Caco-2 (cell line): ENCODE results near the gene VSTM2L. TPM values are rescaled to one million over a fixed set of nuclear protein-coding genes. Genes with fewer than 3 reads are reported as not detected.
A peak's percentile ranks its signal among the peaks of the same experiment; 100 is the strongest.

Experiments
- BruUV-seq: library from RNA; stranded (reverse); fragments of 400-500 nt; replicated peaks from 2 replicates; lab custom pipeline; 2021; lab: Mats Ljungman, UMichigan
- CTCF ChIA-PET: fragments of 300-600 bp; sonication (Branson Sonifier 250); formaldehyde crosslinking; loops from one replicate; lab custom pipeline; 2022; ENCODE audit warnings: antibody characterized with exemption; lab: Charles Lee
- POLR2A ChIA-PET: fragments of 300-600 bp; sonication (Branson Sonifier 250); formaldehyde crosslinking; loops from one replicate; lab custom pipeline; 2022; ENCODE audit warnings: antibody characterized with exemption; lab: Charles Lee
- DNase-seq, 2 experiments: peaks; one replicate each; pipeline versions ENCODE4 v3.0.0 to v3.0.0-alpha.2; 2020 to 2022
- H3K27me3 ChIP-seq: replicated peaks from 2 replicates; pipeline ENCODE4 v1.6.0; 2011; ENCODE audit warnings: low read length; ENCODE audit not compliant: control insufficient read depth, insufficient read depth
- H3K36me3 ChIP-seq: 2 replicates; pipeline ENCODE4 v1.5.1; 2011; ENCODE audit warnings: low read length; ENCODE audit not compliant: control insufficient read depth, insufficient read depth
- H3K4me1 ChIP-seq: fragments of 250-450 bp; sonication (Bioruptor Pico); 2 replicates; pipeline ENCODE4 v1.5.1; 2020; ENCODE audit warnings: mild to moderate bottlenecking
- H3K4me3 ChIP-seq: 2 replicates; pipeline ENCODE4 v1.5.1; 2011; ENCODE audit warnings: low read depth, mild to moderate bottlenecking, control low read depth, low read length
- H3K9me3 ChIP-seq: fragments of 250-450 bp; sonication (Bioruptor Pico); 2 replicates; pipeline ENCODE4 v1.5.1; 2020; ENCODE audit warnings: mild to moderate bottlenecking, moderate library complexity
- H3K27ac Mint-ChIP-seq: one replicate; pipeline ENCODE4 v1.8.0; 2022; ENCODE audit warnings: mixed read lengths; ENCODE audit not compliant: unreplicated experiment
- H3K27me3 Mint-ChIP-seq: one replicate; pipeline ENCODE4 v1.8.0; 2022; ENCODE audit warnings: mixed read lengths; ENCODE audit not compliant: insufficient read depth, unreplicated experiment
- H3K36me3 Mint-ChIP-seq: one replicate; pipeline ENCODE4 v1.8.0; 2022; ENCODE audit warnings: mild to moderate bottlenecking, mixed read lengths; ENCODE audit not compliant: insufficient read depth, unreplicated experiment
- H3K4me1 Mint-ChIP-seq: one replicate; pipeline ENCODE4 v1.8.0; 2022; ENCODE audit warnings: low read depth, mixed read lengths; ENCODE audit not compliant: unreplicated experiment
- H3K4me3 Mint-ChIP-seq: one replicate; pipeline ENCODE4 v1.8.0; 2022; ENCODE audit warnings: mild to moderate bottlenecking, moderate library complexity, mixed read lengths; ENCODE audit not compliant: unreplicated experiment
- H3K9me3 Mint-ChIP-seq: one replicate; pipeline ENCODE4 v1.8.0; 2022; ENCODE audit warnings: mixed read lengths; ENCODE audit not compliant: unreplicated experiment
- intact Hi-C: fragments of 100-400 bp; cut with micrococcal nuclease; formaldehyde crosslinking; loops from one replicate; pipeline ENCODE4 v1.10.0; 2022; ENCODE audit not compliant: unreplicated experiment
- total RNA-seq: library from RNA; stranded (reverse); gene quantifications from 2 replicates; pipeline ENCODE4 v1.2.3, GENCODE V29; 2022
- TF ChIP-seq, protein P1 (sequence below), 2 experiments: fragments of 200-600 bp in 1 of 2; IDR thresholded peaks; 1 replicate in 1 of 2; 2 replicates in 1 of 2; pipeline versions ENCODE4 v1.5.1 to v1.8.0; 2011 to 2022; ENCODE audit warnings: antibody characterized with exemption in 1 of 2, control low read depth in 1 of 2, inconsistent platforms in 1 of 2, low read depth in 1 of 2, low read length in 1 of 2, mild to moderate bottlenecking in 1 of 2, moderate library complexity in 1 of 2; ENCODE audit not compliant: insufficient read depth in 1 of 2, severe bottlenecking in 1 of 2, unreplicated experiment in 1 of 2

Gene VSTM2L
- total RNA-seq, 1 experiment from 2014 or later, result not detected

DNA sequence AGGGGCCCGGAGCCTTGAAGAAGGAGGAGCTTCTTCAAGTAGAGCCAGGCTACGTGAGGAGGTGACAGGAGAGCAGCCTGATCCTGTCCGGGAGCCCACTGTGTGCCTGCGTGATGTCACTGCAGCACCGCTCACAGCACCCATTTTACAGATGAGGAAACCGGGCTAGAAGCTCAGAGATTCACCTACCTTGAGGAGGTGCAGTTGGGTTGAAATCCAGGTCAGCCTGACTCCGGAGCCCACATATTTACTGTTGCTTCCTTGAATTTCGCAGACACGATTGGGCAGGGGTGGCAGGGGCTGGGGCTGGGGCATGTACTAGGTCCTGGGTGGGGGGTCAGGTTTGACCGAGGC, 12.5 kb downstream of the VSTM2L start:
- no peak overlapping the region for H3K27ac Mint-ChIP-seq
- POLR2A ChIA-PET, result no interaction called here
- no peak overlapping the region for H3K4me3 Mint-ChIP-seq
- H3K36me3 Mint-ChIP-seq, result no peaks in the 10 kb centered on the region
- Histone ChIP-seq H3K36me3 (no peaks in the 10 kb centered on the region), H3K9me3 (no peaks in the 10 kb centered on the region), H3K27me3 (no peaks in the 10 kb centered on the region; the same call in 1 of the 2 replicates), H3K4me1 (no peaks in the 10 kb centered on the region), H3K4me3 (no peak overlapping the region)
- BruUV-seq, result no TSS peak
- CTCF ChIA-PET, result interaction anchor here (0.7 to 1.1 kb wide), 3 partner anchors 10 to 77 kb away, joined by 3 to 8 read pairs (median 5); no protein-coding TSS in a partner anchor
- peaks cover 20% of the 10 kb centered on the region for H3K27me3 Mint-ChIP-seq
- TF ChIP-seq, protein P1, sequence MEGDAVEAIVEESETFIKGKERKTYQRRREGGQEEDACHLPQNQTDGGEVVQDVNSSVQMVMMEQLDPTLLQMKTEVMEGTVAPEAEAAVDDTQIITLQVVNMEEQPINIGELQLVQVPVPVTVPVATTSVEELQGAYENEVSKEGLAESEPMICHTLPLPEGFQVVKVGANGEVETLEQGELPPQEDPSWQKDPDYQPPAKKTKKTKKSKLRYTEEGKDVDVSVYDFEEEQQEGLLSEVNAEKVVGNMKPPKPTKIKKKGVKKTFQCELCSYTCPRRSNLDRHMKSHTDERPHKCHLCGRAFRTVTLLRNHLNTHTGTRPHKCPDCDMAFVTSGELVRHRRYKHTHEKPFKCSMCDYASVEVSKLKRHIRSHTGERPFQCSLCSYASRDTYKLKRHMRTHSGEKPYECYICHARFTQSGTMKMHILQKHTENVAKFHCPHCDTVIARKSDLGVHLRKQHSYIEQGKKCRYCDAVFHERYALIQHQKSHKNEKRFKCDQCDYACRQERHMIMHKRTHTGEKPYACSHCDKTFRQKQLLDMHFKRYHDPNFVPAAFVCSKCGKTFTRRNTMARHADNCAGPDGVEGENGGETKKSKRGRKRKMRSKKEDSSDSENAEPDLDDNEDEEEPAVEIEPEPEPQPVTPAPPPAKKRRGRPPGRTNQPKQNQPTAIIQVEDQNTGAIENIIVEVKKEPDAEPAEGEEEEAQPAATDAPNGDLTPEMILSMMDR (IDR thresholded peaks at IDR 0.05; ENCODE audit: insufficient read depth in 1 of 2, low read depth in 1 of 2, low read length in 1 of 2, severe bottlenecking in 1 of 2, unreplicated experiment in 1 of 2), result no peak
- no peaks in the 10 kb centered on the region for H3K9me3 Mint-ChIP-seq
- peaks cover 8% of the 10 kb centered on the region for H3K4me1 Mint-ChIP-seq
- intact Hi-C loops, result no loop called here
- peak in 1 of 2 experiments; percentile 53 for DNase-seq

DNA sequence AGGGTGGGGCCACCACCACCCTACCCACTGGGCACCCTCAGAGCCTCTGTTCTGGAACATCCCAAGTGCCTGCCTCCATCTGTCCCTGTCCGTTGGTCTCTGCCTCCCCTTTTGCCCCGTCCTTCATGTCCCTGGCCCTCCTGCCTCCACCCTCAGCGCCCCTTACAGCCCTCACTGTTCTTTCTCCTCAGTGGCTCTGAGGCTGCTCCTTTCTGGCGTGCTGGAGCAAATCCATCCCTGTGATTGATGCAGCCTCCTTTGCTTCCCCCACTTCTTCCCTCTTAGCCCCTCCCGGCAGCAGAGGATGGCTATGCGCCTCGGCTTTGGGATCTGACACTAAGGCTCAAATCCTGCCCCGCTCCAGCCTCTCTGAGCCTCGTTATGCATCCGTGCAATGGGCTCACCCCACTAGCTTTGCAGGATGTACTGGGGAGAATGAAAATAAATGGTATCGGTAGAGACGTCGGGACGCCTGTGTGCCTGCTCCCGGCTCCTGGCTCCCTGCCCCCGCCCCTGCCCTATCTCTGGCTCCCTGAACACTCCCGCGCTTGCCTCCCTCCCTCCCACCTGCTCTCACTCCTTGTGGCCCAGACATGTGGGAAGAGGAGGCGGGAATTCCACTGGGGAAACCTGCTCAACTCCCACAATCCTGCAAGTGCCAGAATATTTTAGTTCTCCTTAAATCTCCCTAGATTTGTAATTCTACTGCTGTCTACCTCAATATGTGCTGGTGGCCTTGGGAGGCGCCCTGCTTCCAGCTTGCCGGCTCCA, 13.1 kb downstream of the VSTM2L start:
- intact Hi-C loops, result no loop called here
- BruUV-seq, result no TSS peak
- Histone ChIP-seq H3K9me3 (no peaks in the 10 kb centered on the region), H3K4me3 (no peak overlapping the region), H3K27me3 (no peaks in the 10 kb centered on the region; the same call in 1 of the 2 replicates), H3K36me3 (no peaks in the 10 kb centered on the region), H3K4me1 (no peaks in the 10 kb centered on the region)
- TF ChIP-seq, protein P1 (IDR thresholded peaks at IDR 0.05; ENCODE audit: insufficient read depth in 1 of 2, low read depth in 1 of 2, low read length in 1 of 2, severe bottlenecking in 1 of 2, unreplicated experiment in 1 of 2), result no peak
- ChIA-PET CTCF (no interaction called here), POLR2A (no interaction called here)
- peak in 1 of 2 experiments; percentile 48 for DNase-seq
- no peak overlapping the region for H3K27ac Mint-ChIP-seq
- H3K4me3 Mint-ChIP-seq, result no peak overlapping the region
- peaks cover 8% of the 10 kb centered on the region for H3K4me1 Mint-ChIP-seq
- no peaks in the 10 kb centered on the region for H3K36me3 Mint-ChIP-seq
- peaks cover 19% of the 10 kb centered on the region for H3K27me3 Mint-ChIP-seq
- no peaks in the 10 kb centered on the region for H3K9me3 Mint-ChIP-seq

DNA sequence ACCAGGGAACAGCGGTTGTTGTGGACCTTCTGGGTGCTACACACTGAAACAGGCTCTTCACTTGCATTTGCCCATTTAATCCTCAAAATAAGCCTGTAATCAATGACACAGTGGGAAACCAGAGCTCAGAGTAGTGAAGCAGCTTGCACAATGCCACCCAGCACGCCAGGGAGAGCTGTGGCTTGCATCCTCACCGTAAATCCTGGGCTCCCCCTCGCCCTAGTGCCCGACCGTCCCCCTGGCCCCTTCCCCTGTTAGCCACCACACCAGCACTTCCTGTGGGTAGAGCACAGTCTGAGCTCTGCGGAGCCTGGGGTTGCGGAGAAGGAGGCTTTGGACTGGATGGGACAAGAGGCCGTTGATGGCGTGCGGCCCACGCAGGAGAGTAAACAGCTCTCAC, 14.5 kb downstream of the VSTM2L start:
- no TSS peak for BruUV-seq
- no peaks in the 10 kb centered on the region for H3K9me3 ChIP-seq
- Mint-ChIP-seq H3K9me3 (no peaks in the 10 kb centered on the region), H3K4me1 (peaks cover 8% of the 10 kb centered on the region), H3K4me3 (no peak overlapping the region), H3K36me3 (no peaks in the 10 kb centered on the region), H3K27me3 (peaks cover 19% of the 10 kb centered on the region), H3K27ac (no peak overlapping the region)
- no peak overlapping the region for H3K4me3 ChIP-seq
- TF ChIP-seq, protein P1 (IDR thresholded peaks at IDR 0.05; ENCODE audit: insufficient read depth in 1 of 2, low read depth in 1 of 2, low read length in 1 of 2, severe bottlenecking in 1 of 2, unreplicated experiment in 1 of 2), result no peak
- no peak for DNase-seq
- intact Hi-C loops, result no loop called here
- H3K4me1 ChIP-seq, result no peaks in the 10 kb centered on the region
- POLR2A ChIA-PET, result no interaction called here
- no peaks in the 10 kb centered on the region; the same call in 1 of the 2 replicates for H3K27me3 ChIP-seq
- H3K36me3 ChIP-seq, result no peaks in the 10 kb centered on the region
- CTCF ChIA-PET, result no interaction called here
